GM12878 (cell line): ENCODE data around the gene SRRM3. TPM values are rescaled to one million over a fixed set of nuclear protein-coding genes. Genes with fewer than 3 reads are reported as not detected.

Experiments used
- ATAC-seq: fragments of 200-7000 bp; cut with Tn5 transposase; 3 replicates; pipeline ENCODE4 v1.9.1; 2020; ENCODE audit warnings: mild to moderate bottlenecking, moderate library complexity
- BruUV-seq: library from RNA; stranded (reverse); fragments of 400-500 nt; replicated peaks from 2 replicates; lab custom pipeline; 2021; lab: Mats Ljungman, UMichigan
- CTCF ChIA-PET: fragments of 300-600 bp; sonication (Branson Sonifier 250); formaldehyde crosslinking; extraction: SDS; loops from one replicate; lab custom pipeline; 2021; ENCODE audit warnings: inconsistent platforms; lab: Yijun Ruan, JAX
- POLR2A ChIA-PET: fragments of 350-600 bp; formaldehyde crosslinking; extraction: SDS; loops from one replicate; lab custom pipeline; 2021; ENCODE audit warnings: inconsistent platforms; lab: Charles Lee
- RAD21 ChIA-PET: fragments of 300-600 bp; sonication (Branson Sonifier 250); formaldehyde crosslinking; loops from one replicate; lab custom pipeline; 2023; ENCODE audit warnings: antibody characterized with exemption; ENCODE audit not compliant: unreplicated experiment; lab: Charles Lee
- SMC1A ChIA-PET: fragments of 300-600 bp; sonication (Branson Sonifier 250); formaldehyde crosslinking; loops from one replicate; lab custom pipeline; 2023; ENCODE audit not compliant: unreplicated experiment, uncharacterized antibody; lab: Charles Lee
- DNase-seq: peaks from one replicate; pipeline ENCODE4 v3.0.0-alpha.2; 2011; ENCODE audit warnings: low read depth, low spot score
- FAIRE-seq: peaks from 3 replicates; lab custom pipeline; 2011; peaks lifted over from hg19 to GRCh38; lab: Jason Lieb, UNC
- H2AFZ ChIP-seq: 2 replicates; pipeline ENCODE4 v1.6.0; 2011; ENCODE audit warnings: low read depth, low read length, control low read depth; ENCODE audit not compliant: control insufficient read depth
- H3K27ac ChIP-seq: 2 replicates; pipeline ENCODE4 v1.5.1; 2011; ENCODE audit warnings: control low read depth; ENCODE audit not compliant: control insufficient read depth, insufficient read depth
- H3K27me3 ChIP-seq, 2 experiments: replicated peaks in 1 of 2; 2 replicates each; pipeline versions ENCODE4 v1.6.0 to v1.6.1; 2011; ENCODE audit warnings: low read length in 1 of 2; ENCODE audit not compliant: control insufficient read depth in 2 of 2, insufficient read depth in 2 of 2
- H3K36me3 ChIP-seq, 2 experiments: 2 replicates each; pipeline ENCODE4 v1.5.1; 2011; ENCODE audit warnings: low read length in 1 of 2; ENCODE audit not compliant: control insufficient read depth in 2 of 2, insufficient read depth in 2 of 2
- H3K4me1 ChIP-seq: 2 replicates; pipeline ENCODE4 v1.6.1; 2011; ENCODE audit warnings: mild to moderate bottlenecking, low read length, moderate library complexity, mixed read lengths; ENCODE audit not compliant: control insufficient read depth, insufficient read depth
- H3K4me2 ChIP-seq: 2 replicates; pipeline ENCODE4 v1.6.0; 2011; ENCODE audit warnings: control low read depth; ENCODE audit not compliant: control insufficient read depth, insufficient read depth
- H3K4me3 ChIP-seq: fragments of 200-600 bp; sonication (generic); 2 replicates; pipeline ENCODE4 v1.5.1; 2016
- H3K79me2 ChIP-seq: 2 replicates; pipeline ENCODE4 v1.6.0; 2011; ENCODE audit warnings: low read length; ENCODE audit not compliant: control insufficient read depth, insufficient read depth
- H3K9ac ChIP-seq: 2 replicates; pipeline ENCODE4 v1.8.0; 2011; ENCODE audit warnings: low read length, control low read depth, mixed read lengths; ENCODE audit not compliant: control insufficient read depth, insufficient read depth
- H3K9me3 ChIP-seq: replicated peaks from 3 replicates; pipeline ENCODE4 v1.5.1; 2011; ENCODE audit warnings: mild to moderate bottlenecking, low read length; ENCODE audit not compliant: control insufficient read depth, insufficient read depth
- H4K20me1 ChIP-seq: 2 replicates; pipeline ENCODE4 v1.6.0; 2011; ENCODE audit not compliant: control insufficient read depth, insufficient read depth
- CHD1 ChIP-seq: IDR thresholded peaks from 2 replicates; pipeline ENCODE4 v1.6.1; 2012; ENCODE audit warnings: low read depth, low read length, improper control_type of control experiment
- HCFC1 ChIP-seq: fragments of 150-350 bp; IDR thresholded peaks from 2 replicates; pipeline ENCODE4 v1.6.1; 2014; ENCODE audit warnings: low read length
- HDAC6 ChIP-seq: fragments of 200-600 bp; sonication (generic); IDR thresholded peaks from one replicate; pipeline ENCODE4 v1.8.0; 2017; ENCODE audit warnings: antibody characterized with exemption; ENCODE audit not compliant: unreplicated experiment
- MEF2B ChIP-seq: fragments of 450-650 bp; IDR thresholded peaks from 2 replicates; pipeline ENCODE4 v1.6.1; 2018; ENCODE audit warnings: mild to moderate bottlenecking, moderate library complexity; ENCODE audit not compliant: partially characterized antibody, poor library complexity, severe bottlenecking
- NR2C1 ChIP-seq: fragments of 450-650 bp; IDR thresholded peaks from 2 replicates; pipeline ENCODE4 v1.6.1; 2017; ENCODE audit warnings: antibody characterized with exemption, mild to moderate bottlenecking, moderate library complexity
- NRF1 ChIP-seq: conservative IDR thresholded peaks from 2 replicates; pipeline ENCODE4 v1.6.1; 2011; ENCODE audit warnings: mild to moderate bottlenecking, low read depth, low read length, improper control_type of control experiment
- RAD51 ChIP-seq: fragments of 450-650 bp; IDR thresholded peaks from 2 replicates; pipeline ENCODE4 v1.6.1; 2016; ENCODE audit warnings: moderate library complexity, mild to moderate bottlenecking, inconsistent platforms
- SUPT20H ChIP-seq: IDR thresholded peaks from 2 replicates; pipeline ENCODE4 v1.6.1; 2011; ENCODE audit warnings: low read depth, mild to moderate bottlenecking, low read length, moderate library complexity, borderline replicate concordance; ENCODE audit not compliant: control insufficient read depth
- YY1 ChIP-seq: IDR thresholded peaks from 2 replicates; pipeline ENCODE4 v1.6.1; 2011; ENCODE audit warnings: low read depth, mild to moderate bottlenecking, low read length
- ZBED1 ChIP-seq: IDR thresholded peaks from 2 replicates; pipeline ENCODE4 v1.6.1; 2016; ENCODE audit warnings: borderline replicate concordance
- ZNF622 ChIP-seq: fragments of 450-650 bp; IDR thresholded peaks from 2 replicates; pipeline ENCODE4 v1.6.1; 2017; ENCODE audit warnings: mild to moderate bottlenecking, inconsistent platforms
- WGBS: methylation state at CpG from one replicate; pipeline ENCODE4 v1.1.6; 2016; ENCODE audit warnings: low lambda C conversion rate; ENCODE audit not compliant: insufficient replicate concordance, insufficient coverage; ENCODE audit errors: missing lambda C conversion rate; 5-methylcytosine and 5-hydroxymethylcytosine counted together
- in situ Hi-C: fragments of 300-500 bp; cut with MboI; formaldehyde crosslinking; loops from 9 replicates; pipeline ENCODE4 v1.14.3; 2018; ENCODE audit warnings: mixed read lengths
- intact Hi-C: fragments of 100-400 bp; cut with micrococcal nuclease; formaldehyde crosslinking; loops from one replicate; pipeline ENCODE4 v1.14.2; 2022; ENCODE audit not compliant: unreplicated experiment
- polyA plus RNA-seq, 11 experiments: library from polyadenylated mRNA; depleted of rRNA in 4 of 11; unstranded in 6 of 11; stranded (reverse) in 5 of 11; fragments of >200 nt; fragmentation: Nextera tagmentation in 4 of 11; fragmentation: Illumina TruSeq in 1 of 11; extraction: Ambion mirVana in 4 of 11; extraction: Trizol in 1 of 11; gene quantifications; 1 replicate in 1 of 11; 2 replicates in 10 of 11; pipeline versions ENCODE4 v1.2.1 to v1.2.3, GENCODE V29; 2011 to 2016; ENCODE audit warnings: inconsistent platforms in 2 of 11, missing spikeins in 2 of 11, low read depth in 1 of 11
- total RNA-seq, 4 experiments: library from RNA; depleted of rRNA in 3 of 4; stranded (reverse); fragments of >200 nt in 3 of 4; fragmentation: Illumina TruSeq in 1 of 4; extraction: Trizol in 1 of 4; gene quantifications; 2 replicates each; pipeline versions ENCODE4 v1.2.1 to v1.2.3, GENCODE V29; 2013 to 2021
- TF ChIP-seq, protein P1 (sequence below): fragments of 450-650 bp; IDR thresholded peaks from 2 replicates; pipeline ENCODE4 v1.6.1; 2017; ENCODE audit warnings: mild to moderate bottlenecking, moderate library complexity
- TF ChIP-seq, protein P2 (sequence below): fragments of 150-350 bp; IDR thresholded peaks from 2 replicates; pipeline ENCODE4 v1.6.1; 2016; ENCODE audit warnings: low read depth, low read length
- TF ChIP-seq, protein P3 (sequence below): fragments of 450-650 bp; IDR thresholded peaks from 2 replicates; pipeline ENCODE4 v1.6.1; 2018; ENCODE audit warnings: borderline replicate concordance, mild to moderate bottlenecking; ENCODE audit not compliant: partially characterized antibody

The SRRM3 gene
- total and polyA plus RNA-seq, 10 of the 15 experiments (the other 5 are each of a cell fraction or from before 2014, with no cell fraction given), result 0.03 to 0.15 (median 0.05) TPM; not detected in 6

DNA sequence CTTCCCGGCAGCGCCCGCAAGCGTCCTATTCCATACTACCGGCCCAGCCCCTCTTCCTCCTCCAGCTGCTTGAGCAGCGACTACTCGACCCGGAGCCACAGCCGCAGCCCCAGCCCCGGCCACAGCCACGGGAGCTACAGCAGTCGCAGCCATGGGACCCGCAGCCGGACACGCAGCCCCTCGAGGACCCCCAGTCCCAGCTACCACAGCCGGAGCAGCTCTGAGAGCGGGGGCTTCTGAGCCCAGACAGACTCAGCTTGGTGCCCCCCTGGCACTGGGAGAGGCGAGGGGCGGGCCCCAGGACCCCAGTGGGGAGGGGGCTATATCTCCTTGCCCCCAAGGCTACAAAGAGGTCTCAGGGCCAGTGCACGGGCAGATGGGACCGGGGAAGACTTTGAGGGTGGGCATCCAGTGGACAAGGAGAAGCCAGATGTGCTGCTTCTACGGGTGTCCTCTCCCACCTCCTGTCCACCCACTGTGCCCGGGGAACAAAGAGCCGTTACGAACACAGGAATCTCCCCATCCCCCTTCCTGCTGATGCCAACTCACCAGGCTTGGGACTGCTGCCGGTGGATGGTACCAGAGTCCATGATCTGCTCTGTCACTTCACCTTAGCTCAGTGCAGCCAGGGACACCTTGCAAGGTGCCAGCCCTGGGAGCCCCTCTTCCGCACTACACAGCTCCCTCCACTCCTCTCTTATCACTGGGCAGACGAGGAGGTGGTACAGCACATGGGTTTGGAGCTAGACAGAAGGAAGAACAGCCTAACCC lies 84.1 kb downstream of the SRRM3 start:
- no peaks in the 10 kb centered on the region for H3K4me1 ChIP-seq
- ChIA-PET RAD21 (no interaction called here), CTCF (interaction anchor here (0.7 kb wide), 1 partner anchor 28 kb away, joined by 4 read pairs; no protein-coding TSS in a partner anchor), SMC1A (no interaction called here), POLR2A (interaction anchor here (0.6 kb wide), 1 partner anchor 8 kb away, joined by 3 read pairs; no protein-coding TSS in a partner anchor)
- ATAC-seq, result no peak
- no peak overlapping the region for H2AFZ ChIP-seq
- no TSS peak for BruUV-seq
- no peaks in the 10 kb centered on the region for H4K20me1 ChIP-seq
- H3K4me2 ChIP-seq, result no peak overlapping the region
- WGBS, result 50% methylated on average over 18 of the region's 29 CpGs
- H3K9ac ChIP-seq, result no peak overlapping the region
- peaks cover 4 to 7% of the 10 kb centered on the region in 2 experiments; a peak in 3 of 4 replicates for H3K27me3 ChIP-seq
- intact Hi-C loops (no loop called here), in situ Hi-C loops (no loop called here)
- no peak overlapping the region for H3K27ac ChIP-seq
- no peak for DNase-seq
- no peaks in the 10 kb centered on the region for H3K79me2 ChIP-seq
- H3K36me3 ChIP-seq, result no peaks in the 10 kb centered on the region
- no peaks in the 10 kb centered on the region for H3K9me3 ChIP-seq
- no peak overlapping the region for H3K4me3 ChIP-seq
- no peak for FAIRE-seq
- TF ChIP-seq HCFC1, result no peak
- no peak for TF ChIP-seq SUPT20H
- no peak for TF ChIP-seq NR2C1
- TF ChIP-seq MEF2B, result no peak
- TF ChIP-seq, protein P1, sequence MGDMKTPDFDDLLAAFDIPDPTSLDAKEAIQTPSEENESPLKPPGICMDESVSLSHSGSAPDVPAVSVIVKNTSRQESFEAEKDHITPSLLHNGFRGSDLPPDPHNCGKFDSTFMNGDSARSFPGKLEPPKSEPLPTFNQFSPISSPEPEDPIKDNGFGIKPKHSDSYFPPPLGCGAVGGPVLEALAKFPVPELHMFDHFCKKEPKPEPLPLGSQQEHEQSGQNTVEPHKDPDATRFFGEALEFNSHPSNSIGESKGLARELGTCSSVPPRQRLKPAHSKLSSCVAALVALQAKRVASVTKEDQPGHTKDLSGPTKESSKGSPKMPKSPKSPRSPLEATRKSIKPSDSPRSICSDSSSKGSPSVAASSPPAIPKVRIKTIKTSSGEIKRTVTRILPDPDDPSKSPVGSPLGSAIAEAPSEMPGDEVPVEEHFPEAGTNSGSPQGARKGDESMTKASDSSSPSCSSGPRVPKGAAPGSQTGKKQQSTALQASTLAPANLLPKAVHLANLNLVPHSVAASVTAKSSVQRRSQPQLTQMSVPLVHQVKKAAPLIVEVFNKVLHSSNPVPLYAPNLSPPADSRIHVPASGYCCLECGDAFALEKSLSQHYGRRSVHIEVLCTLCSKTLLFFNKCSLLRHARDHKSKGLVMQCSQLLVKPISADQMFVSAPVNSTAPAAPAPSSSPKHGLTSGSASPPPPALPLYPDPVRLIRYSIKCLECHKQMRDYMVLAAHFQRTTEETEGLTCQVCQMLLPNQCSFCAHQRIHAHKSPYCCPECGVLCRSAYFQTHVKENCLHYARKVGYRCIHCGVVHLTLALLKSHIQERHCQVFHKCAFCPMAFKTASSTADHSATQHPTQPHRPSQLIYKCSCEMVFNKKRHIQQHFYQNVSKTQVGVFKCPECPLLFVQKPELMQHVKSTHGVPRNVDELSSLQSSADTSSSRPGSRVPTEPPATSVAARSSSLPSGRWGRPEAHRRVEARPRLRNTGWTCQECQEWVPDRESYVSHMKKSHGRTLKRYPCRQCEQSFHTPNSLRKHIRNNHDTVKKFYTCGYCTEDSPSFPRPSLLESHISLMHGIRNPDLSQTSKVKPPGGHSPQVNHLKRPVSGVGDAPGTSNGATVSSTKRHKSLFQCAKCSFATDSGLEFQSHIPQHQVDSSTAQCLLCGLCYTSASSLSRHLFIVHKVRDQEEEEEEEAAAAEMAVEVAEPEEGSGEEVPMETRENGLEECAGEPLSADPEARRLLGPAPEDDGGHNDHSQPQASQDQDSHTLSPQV, result no peak
- TF ChIP-seq RAD51, result no peak
- TF ChIP-seq NRF1, result no peak
- TF ChIP-seq, protein P2, sequence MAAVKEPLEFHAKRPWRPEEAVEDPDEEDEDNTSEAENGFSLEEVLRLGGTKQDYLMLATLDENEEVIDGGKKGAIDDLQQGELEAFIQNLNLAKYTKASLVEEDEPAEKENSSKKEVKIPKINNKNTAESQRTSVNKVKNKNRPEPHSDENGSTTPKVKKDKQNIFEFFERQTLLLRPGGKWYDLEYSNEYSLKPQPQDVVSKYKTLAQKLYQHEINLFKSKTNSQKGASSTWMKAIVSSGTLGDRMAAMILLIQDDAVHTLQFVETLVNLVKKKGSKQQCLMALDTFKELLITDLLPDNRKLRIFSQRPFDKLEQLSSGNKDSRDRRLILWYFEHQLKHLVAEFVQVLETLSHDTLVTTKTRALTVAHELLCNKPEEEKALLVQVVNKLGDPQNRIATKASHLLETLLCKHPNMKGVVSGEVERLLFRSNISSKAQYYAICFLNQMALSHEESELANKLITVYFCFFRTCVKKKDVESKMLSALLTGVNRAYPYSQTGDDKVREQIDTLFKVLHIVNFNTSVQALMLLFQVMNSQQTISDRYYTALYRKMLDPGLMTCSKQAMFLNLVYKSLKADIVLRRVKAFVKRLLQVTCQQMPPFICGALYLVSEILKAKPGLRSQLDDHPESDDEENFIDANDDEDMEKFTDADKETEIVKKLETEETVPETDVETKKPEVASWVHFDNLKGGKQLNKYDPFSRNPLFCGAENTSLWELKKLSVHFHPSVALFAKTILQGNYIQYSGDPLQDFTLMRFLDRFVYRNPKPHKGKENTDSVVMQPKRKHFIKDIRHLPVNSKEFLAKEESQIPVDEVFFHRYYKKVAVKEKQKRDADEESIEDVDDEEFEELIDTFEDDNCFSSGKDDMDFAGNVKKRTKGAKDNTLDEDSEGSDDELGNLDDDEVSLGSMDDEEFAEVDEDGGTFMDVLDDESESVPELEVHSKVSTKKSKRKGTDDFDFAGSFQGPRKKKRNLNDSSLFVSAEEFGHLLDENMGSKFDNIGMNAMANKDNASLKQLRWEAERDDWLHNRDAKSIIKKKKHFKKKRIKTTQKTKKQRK, result no peak
- TF ChIP-seq CHD1, result no peak
- TF ChIP-seq, protein P3, sequence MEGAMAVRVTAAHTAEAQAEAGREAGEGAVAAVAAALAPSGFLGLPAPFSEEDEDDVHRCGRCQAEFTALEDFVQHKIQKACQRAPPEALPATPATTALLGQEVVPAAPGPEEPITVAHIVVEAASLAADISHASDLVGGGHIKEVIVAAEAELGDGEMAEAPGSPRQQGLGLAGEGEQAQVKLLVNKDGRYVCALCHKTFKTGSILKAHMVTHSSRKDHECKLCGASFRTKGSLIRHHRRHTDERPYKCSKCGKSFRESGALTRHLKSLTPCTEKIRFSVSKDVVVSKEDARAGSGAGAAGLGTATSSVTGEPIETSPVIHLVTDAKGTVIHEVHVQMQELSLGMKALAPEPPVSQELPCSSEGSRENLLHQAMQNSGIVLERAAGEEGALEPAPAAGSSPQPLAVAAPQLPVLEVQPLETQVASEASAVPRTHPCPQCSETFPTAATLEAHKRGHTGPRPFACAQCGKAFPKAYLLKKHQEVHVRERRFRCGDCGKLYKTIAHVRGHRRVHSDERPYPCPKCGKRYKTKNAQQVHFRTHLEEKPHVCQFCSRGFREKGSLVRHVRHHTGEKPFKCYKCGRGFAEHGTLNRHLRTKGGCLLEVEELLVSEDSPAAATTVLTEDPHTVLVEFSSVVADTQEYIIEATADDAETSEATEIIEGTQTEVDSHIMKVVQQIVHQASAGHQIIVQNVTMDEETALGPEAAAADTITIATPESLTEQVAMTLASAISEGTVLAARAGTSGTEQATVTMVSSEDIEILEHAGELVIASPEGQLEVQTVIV, result no peak
- TF ChIP-seq HDAC6, result no peak
- no peak for TF ChIP-seq ZBED1
- no peak for TF ChIP-seq YY1
- TF ChIP-seq ZNF622, result no peak
